Epithelial cell of esophagus (primary cell): ENCODE measurements around the gene MORF4L2.
"Not testable (repeated sequence)": the region's sequence is repeated elsewhere in the genome, so short reads cannot be mapped to it uniquely, and the experiment has no call there.

Experiments used
- DNase-seq: peaks from one replicate; pipeline ENCODE4 v3.0.0; 2010; ENCODE audit warnings: low read depth
- H3K4me3 ChIP-seq: 2 replicates; pipeline ENCODE4 v1.5.1; 2011; ENCODE audit warnings: mild to moderate bottlenecking, low read length, control low read depth
- TF ChIP-seq, protein P1 (sequence below): IDR thresholded peaks from 2 replicates; pipeline ENCODE4 v1.5.1; 2011; ENCODE audit warnings: low read depth, mild to moderate bottlenecking, low read length, control low read depth, inconsistent platforms; ENCODE audit not compliant: insufficient read depth; ENCODE audit errors: missing control alignments

The MORF4L2 gene

GRCh38 chrX:103681443-103681842 lies 5.1 kb downstream of the MORF4L2 start:
- no peak for DNase-seq
- no peak overlapping the region for H3K4me3 ChIP-seq
- TF ChIP-seq, protein P1, sequence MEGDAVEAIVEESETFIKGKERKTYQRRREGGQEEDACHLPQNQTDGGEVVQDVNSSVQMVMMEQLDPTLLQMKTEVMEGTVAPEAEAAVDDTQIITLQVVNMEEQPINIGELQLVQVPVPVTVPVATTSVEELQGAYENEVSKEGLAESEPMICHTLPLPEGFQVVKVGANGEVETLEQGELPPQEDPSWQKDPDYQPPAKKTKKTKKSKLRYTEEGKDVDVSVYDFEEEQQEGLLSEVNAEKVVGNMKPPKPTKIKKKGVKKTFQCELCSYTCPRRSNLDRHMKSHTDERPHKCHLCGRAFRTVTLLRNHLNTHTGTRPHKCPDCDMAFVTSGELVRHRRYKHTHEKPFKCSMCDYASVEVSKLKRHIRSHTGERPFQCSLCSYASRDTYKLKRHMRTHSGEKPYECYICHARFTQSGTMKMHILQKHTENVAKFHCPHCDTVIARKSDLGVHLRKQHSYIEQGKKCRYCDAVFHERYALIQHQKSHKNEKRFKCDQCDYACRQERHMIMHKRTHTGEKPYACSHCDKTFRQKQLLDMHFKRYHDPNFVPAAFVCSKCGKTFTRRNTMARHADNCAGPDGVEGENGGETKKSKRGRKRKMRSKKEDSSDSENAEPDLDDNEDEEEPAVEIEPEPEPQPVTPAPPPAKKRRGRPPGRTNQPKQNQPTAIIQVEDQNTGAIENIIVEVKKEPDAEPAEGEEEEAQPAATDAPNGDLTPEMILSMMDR: no peak

- H3K4me3 ChIP-seq: no peak overlapping the region
- DNase-seq: peak; percentile 27
- TF ChIP-seq, protein P1: no peak
These were observed 8.1 kb downstream of the MORF4L2 start for GRCh38 chrX:103678199-103678993.

DNA sequence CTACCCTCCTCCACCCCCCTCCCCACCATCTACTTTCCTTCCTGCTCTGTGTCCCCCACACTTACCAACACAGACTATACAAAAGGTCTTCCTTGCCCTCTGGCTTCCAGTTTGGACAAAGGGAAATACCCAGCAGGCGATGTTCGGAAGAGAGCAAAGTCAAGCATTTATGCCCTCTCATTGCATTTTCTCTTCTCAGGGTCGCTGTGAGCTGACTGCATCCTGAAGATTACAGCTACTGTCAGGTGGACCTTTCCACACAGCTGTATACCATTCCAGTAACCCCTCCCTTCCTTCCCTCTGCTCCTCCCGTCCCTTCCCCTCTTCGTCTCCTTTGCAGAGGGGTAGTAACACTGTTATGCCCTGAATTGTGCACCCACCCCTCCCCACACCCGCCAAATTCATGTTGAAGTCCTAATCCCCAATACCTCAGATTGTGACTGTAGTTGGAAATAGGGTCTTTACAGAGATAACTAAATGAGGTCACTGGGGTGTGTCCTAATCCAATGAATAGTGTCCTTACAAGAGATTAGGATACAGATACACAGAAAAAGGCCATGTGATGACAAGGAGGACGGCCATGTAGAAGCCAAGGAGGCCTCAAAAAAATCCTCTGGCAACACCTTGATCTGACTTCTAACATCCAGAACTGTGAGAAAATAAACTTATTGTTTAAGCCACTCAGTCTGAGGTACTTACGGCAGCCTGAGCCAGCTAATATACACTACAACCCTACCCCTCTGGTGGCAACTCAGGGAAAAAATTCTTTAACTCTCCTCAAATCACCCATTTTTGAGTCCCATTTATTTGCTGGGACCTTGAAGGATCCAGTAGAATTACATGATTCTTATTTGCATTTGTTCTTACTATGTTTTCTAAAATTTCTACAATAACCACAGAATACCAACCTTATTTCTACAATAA lies 11.7 kb downstream of the MORF4L2 start:
- DNase-seq: no peak
- TF ChIP-seq, protein P1: no peak
- no peak overlapping the region for H3K4me3 ChIP-seq

DNA sequence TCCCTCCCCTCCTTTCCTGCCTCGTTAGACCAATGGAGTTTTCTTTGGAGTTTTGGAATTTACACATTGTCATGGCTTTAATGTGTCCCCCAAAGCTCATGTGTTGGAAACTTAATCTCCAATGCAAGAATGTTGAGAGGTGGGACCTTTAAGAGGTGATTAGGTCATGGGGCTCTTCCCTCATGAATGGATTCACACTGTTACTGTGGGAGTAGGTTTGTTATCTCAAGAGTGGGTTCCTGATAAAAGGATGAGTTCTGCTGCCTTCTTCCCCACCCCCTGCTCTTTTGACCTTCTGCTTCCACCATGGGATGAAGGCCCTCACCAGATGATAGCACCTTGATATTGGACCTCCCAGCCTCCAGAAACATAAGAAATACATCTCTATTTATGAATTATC lies 16.8 kb downstream of the MORF4L2 start:
- TF ChIP-seq, protein P1: no peak
- DNase-seq: no peak
- no peak overlapping the region for H3K4me3 ChIP-seq

- H3K4me3 ChIP-seq: no peak overlapping the region
- TF ChIP-seq, protein P1: no peak
- peak; percentile 10 for DNase-seq
These were observed 20.0 kb downstream of the MORF4L2 start for GRCh38 chrX:103666202-103667107.

GRCh38 chrX:103663981-103664762 lies 22.3 kb downstream of the MORF4L2 start:
- TF ChIP-seq, protein P1: no peak
- DNase-seq: no peak
- no peak overlapping the region for H3K4me3 ChIP-seq

- DNase-seq, H3K4me3 ChIP-seq: not testable (repeated sequence)
These were observed 27.0 kb downstream of the MORF4L2 start for GRCh38 chrX:103659460-103659859.
